Measurements from ENCODE around the gene KLHL7.
"Not testable (repeated sequence)": the region's sequence is repeated elsewhere in the genome, so short reads cannot be mapped to it uniquely, and the experiment has no call there.

The KLHL7 gene

DNA sequence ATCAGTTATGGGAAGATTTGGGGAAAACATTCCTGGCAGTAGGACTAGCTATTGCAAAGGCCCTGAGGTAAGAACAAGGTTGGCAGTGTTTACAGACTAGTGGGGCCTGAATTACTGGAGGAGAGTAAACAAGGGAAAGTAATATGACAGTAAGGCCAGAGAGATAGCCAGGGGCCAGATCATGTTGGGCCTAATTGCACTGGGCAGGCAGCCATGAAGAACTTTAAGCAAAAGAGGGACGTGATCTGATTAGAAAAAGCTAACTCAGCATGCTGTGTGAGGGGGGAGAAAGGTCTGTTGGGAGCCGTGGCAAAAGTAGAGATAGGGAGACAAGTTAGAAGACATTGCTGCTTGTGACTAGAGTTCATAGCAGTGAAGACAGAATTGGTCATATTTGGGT is 85.4 kb downstream of the KLHL7 start:
- peaks cover 10% of the 10 kb centered on the region for H3K36me3 ChIP-seq (ENCODE audit: control insufficient read depth, insufficient read depth, low read length)
- no peak overlapping the region for H3K4me3 ChIP-seq (replicated peaks; ENCODE audit: low read depth, low read length)
- TF ChIP-seq, protein P1, sequence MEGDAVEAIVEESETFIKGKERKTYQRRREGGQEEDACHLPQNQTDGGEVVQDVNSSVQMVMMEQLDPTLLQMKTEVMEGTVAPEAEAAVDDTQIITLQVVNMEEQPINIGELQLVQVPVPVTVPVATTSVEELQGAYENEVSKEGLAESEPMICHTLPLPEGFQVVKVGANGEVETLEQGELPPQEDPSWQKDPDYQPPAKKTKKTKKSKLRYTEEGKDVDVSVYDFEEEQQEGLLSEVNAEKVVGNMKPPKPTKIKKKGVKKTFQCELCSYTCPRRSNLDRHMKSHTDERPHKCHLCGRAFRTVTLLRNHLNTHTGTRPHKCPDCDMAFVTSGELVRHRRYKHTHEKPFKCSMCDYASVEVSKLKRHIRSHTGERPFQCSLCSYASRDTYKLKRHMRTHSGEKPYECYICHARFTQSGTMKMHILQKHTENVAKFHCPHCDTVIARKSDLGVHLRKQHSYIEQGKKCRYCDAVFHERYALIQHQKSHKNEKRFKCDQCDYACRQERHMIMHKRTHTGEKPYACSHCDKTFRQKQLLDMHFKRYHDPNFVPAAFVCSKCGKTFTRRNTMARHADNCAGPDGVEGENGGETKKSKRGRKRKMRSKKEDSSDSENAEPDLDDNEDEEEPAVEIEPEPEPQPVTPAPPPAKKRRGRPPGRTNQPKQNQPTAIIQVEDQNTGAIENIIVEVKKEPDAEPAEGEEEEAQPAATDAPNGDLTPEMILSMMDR (IDR thresholded peaks at IDR 0.05; ENCODE audit: insufficient read depth, low read length, poor library complexity, severe bottlenecking), result no peak
- DNase-seq (ENCODE audit: extremely low read depth, insufficient read length), result no peak
- H3K27me3 ChIP-seq (replicated peaks; ENCODE audit: control insufficient read depth, insufficient read depth, low read length), result no peaks in the 10 kb centered on the region

DNA sequence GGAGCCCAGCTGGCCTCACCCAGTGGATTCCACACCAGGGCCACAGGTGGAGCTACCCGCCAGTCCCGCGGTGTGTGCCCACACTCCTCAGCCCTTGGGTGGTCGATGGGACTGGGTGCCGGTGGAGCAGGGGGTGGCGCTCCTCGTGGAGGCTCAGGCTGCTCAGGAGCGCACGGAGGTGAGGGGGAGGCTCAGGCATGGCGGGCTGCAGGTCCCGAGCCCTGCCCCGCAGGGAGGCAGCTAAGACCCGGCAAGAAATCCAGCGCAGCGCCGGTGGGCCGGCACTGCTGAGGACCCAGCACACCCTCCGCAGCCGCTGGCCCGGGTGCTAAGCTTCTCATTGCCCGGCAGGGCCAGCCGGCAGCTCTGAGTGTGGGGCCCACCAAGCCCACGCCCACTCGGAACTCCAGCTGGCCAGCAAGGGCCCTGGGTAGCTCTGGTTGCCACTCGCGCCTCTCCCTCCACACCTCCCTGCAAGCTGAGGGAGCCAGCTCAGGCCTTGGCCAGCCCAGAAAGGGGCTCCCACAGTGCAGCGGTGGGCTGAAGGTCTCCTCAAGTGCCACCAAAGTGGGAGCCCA is 88.2 kb downstream of the KLHL7 start:
- H3K36me3 ChIP-seq (ENCODE audit: control insufficient read depth, insufficient read depth, low read length); DNase-seq (ENCODE audit: extremely low read depth, insufficient read length); H3K4me3 ChIP-seq (replicated peaks; ENCODE audit: low read depth, low read length); H3K27me3 ChIP-seq (replicated peaks; ENCODE audit: control insufficient read depth, insufficient read depth, low read length): not testable (repeated sequence)

DNA sequence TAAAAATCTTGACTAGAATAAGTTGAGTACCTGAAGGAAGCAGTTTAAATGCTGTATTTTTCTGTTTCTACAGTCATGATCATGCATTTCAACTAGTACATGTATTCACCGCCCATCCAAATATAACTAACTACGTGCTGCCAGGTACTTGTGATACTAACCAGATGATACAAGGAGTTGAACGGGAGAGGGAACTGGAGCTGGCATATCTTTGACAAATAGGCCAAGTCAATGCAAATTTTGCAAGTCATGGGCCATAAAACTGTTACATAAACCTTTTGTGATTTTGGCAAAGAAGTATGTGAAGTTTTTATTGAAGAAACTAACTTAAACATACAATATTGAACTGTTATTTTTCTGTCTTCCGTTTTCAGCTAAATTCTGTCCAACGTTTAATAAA is 90.7 kb downstream of the KLHL7 start:
- Histone ChIP-seq H3K4me3 (replicated peaks; ENCODE audit: low read depth, low read length) (no peak overlapping the region), H3K36me3 (ENCODE audit: control insufficient read depth, insufficient read depth, low read length) (peaks cover 8% of the 10 kb centered on the region), H3K27me3 (replicated peaks; ENCODE audit: control insufficient read depth, insufficient read depth, low read length) (no peaks in the 10 kb centered on the region)
- TF ChIP-seq, protein P1 (IDR thresholded peaks at IDR 0.05; ENCODE audit: insufficient read depth, low read length, poor library complexity, severe bottlenecking), result no peak
- no peak for DNase-seq (ENCODE audit: extremely low read depth, insufficient read length)

DNA sequence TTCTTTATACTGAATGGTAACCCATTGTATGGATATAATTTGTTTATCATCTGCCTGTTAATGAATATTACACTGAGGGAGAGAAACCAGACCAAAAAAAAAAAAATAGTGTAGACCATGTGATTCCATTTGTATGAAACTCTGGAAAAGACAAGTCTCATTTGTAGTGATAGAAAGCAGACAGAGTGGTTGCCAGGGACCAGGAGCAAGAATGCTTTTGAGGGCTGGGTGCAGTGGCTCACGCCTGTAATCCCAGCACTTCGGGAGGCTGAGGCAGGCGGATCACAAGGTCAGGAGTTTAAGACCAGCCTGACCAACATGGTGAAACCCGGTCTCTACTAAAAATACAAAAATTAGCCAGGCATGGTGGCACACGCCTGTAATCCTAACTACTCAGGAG is 92.2 kb downstream of the KLHL7 start:
- not testable (repeated sequence) for H3K36me3 ChIP-seq (ENCODE audit: control insufficient read depth, insufficient read depth, low read length); DNase-seq (ENCODE audit: extremely low read depth, insufficient read length); H3K4me3 ChIP-seq (replicated peaks; ENCODE audit: low read depth, low read length); H3K27me3 ChIP-seq (replicated peaks; ENCODE audit: control insufficient read depth, insufficient read depth, low read length)

DNA sequence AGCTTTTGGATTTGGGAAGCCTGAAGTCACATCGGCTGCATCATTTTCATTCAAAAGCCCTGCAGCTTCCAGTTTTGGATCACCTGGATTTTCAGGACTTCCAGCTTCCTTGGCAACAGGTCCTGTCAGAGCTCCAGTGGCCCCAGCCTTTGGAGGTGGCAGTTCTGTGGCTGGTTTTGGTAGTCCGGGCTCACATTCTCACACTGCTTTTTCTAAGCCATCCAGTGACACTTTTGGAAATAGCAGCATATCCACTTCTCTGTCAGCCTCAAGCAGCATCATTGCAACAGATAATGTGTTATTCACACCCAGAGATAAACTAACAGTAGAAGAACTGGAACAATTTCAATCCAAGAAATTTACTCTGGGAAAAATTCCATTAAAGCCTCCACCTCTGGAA is 94.7 kb downstream of the KLHL7 start:
- no peak for DNase-seq (ENCODE audit: extremely low read depth, insufficient read length)
- no peaks in the 10 kb centered on the region for H3K27me3 ChIP-seq (replicated peaks; ENCODE audit: control insufficient read depth, insufficient read depth, low read length)
- TF ChIP-seq, protein P1 (IDR thresholded peaks at IDR 0.05; ENCODE audit: insufficient read depth, low read length, poor library complexity, severe bottlenecking), result no peak
- H3K36me3 ChIP-seq (ENCODE audit: control insufficient read depth, insufficient read depth, low read length), result peaks cover 10% of the 10 kb centered on the region
- no peak overlapping the region for H3K4me3 ChIP-seq (replicated peaks; ENCODE audit: low read depth, low read length)

DNA sequence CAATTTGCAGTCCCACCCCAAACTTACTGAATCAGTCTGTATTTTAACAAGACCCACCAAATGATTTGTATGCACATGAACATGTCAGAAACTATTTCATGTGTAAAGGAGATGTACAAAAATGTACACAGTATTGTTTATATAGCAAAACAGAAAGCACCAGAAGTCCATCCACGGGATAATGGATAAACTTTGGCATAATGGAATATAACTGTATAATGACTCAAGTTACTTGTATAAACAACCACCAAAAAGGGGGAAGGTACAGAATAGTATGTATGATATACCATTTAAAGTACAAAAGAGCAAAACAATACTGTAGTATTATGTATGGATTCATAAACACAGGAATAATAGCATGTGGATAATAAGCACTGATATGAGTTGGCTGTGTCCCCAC is 98.7 kb downstream of the KLHL7 start:
- Histone ChIP-seq H3K27me3 (replicated peaks; ENCODE audit: control insufficient read depth, insufficient read depth, low read length) (no peaks in the 10 kb centered on the region), H3K4me3 (replicated peaks; ENCODE audit: low read depth, low read length) (no peak overlapping the region), H3K36me3 (ENCODE audit: control insufficient read depth, insufficient read depth, low read length) (peaks cover 10% of the 10 kb centered on the region)
- no peak for DNase-seq (ENCODE audit: extremely low read depth, insufficient read length)
- TF ChIP-seq, protein P1 (IDR thresholded peaks at IDR 0.05; ENCODE audit: insufficient read depth, low read length, poor library complexity, severe bottlenecking), result no peak

DNA sequence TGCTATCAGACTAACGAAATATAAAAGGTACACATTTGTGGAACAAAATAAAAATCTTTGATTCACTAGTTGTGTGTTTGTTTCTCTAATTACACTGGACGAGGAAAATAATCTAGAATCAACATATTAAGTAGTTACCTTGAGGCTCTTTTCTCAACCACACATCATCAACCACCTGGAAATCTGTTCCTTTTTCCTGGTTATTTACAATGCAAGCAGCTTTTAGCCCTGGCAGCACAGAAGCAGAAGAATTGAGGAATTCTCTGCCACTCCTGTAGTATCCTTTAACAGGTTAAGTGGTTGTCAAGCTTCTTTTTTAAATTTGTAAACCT is 100.0 kb downstream of the KLHL7 start:
- DNase-seq (ENCODE audit: extremely low read depth, insufficient read length), result no peak
- H3K4me3 ChIP-seq (replicated peaks; ENCODE audit: low read depth, low read length), result no peak overlapping the region
- H3K27me3 ChIP-seq (replicated peaks; ENCODE audit: control insufficient read depth, insufficient read depth, low read length), result no peaks in the 10 kb centered on the region
- TF ChIP-seq, protein P1 (IDR thresholded peaks at IDR 0.05; ENCODE audit: insufficient read depth, low read length, poor library complexity, severe bottlenecking), result no peak
- H3K36me3 ChIP-seq (ENCODE audit: control insufficient read depth, insufficient read depth, low read length), result peaks cover 4% of the 10 kb centered on the region
